ENCODE measurements around the gene ESRRB.

DNA sequence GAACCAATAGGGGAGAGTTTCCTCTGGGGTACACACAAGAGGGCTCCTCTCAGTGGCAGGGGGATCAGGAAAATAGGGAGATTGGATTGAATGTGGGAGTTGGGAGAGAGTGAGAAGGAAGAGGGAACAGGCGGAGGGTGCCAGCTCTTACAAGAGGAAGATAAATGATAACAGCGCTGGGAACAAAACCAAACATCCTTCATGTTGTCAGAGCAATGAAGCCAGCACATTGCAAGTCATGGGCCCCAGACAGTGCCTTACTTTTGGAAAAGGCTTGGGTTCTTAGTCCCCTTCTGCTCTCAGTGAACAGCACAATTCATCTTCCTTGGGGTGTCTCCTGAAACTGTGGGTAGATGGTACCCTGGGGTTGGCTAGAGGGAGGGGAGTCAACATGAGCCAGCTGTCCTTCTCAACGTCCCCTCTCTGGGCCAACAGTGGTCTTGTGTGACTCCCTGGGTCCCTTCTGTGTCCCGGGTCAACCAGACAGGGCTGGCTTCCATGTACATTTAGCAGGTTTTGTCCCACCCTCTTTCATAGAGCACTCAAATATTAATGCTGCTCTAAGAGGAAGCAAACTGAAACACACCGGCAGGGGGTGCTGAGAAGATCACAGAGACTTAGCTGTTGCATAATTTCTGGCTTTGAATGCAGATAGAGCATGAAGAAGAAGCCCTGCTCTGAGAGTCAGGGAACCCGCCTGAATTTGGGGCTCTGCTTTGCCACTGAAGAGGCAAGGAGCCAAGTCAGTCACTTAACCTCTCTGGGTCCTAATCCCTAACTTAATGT is 138.5 kb downstream of the ESRRB start:
- TF ChIP-seq POLR2A (IDR thresholded peaks at IDR 0.05) (no peak), POLR2AphosphoS5 (IDR thresholded peaks at IDR 0.05; ENCODE audit: insufficient read depth in 1 of 2, low read depth in 1 of 2) (no peak)
- TF ChIP-seq, protein P1, sequence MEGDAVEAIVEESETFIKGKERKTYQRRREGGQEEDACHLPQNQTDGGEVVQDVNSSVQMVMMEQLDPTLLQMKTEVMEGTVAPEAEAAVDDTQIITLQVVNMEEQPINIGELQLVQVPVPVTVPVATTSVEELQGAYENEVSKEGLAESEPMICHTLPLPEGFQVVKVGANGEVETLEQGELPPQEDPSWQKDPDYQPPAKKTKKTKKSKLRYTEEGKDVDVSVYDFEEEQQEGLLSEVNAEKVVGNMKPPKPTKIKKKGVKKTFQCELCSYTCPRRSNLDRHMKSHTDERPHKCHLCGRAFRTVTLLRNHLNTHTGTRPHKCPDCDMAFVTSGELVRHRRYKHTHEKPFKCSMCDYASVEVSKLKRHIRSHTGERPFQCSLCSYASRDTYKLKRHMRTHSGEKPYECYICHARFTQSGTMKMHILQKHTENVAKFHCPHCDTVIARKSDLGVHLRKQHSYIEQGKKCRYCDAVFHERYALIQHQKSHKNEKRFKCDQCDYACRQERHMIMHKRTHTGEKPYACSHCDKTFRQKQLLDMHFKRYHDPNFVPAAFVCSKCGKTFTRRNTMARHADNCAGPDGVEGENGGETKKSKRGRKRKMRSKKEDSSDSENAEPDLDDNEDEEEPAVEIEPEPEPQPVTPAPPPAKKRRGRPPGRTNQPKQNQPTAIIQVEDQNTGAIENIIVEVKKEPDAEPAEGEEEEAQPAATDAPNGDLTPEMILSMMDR (IDR thresholded peaks at IDR 0.05), result no peak

All from vagina (tissue), 2 donors.